HG03064 (cell line): Measurements from ENCODE around the gene HDAC7.

Source experiments
- ATAC-seq: cut with Tn5 transposase; IDR thresholded peaks from one replicate; pipeline ENCODE4 v1.9.1; 2021; ENCODE audit warnings: low read depth; ENCODE audit not compliant: unreplicated experiment

The HDAC7 gene

GRCh38 chr12:47819896-47820630 is at the start of gene HDAC7:
Gene HDAC7, minus strand, starts transcription at chr12:47819903. Its CDS starts 118 bp downstream, at chr12:47819785.
- no peak for ATAC-seq

GRCh38 chr12:47868552-47869031 is 48.9 kb upstream of the HDAC7 start:
- peak; percentile 64 for ATAC-seq

- ATAC-seq: peak; percentile 16
Measured at GRCh38 chr12:47868041-47868440, 48.3 kb upstream of the HDAC7 start.

DNA sequence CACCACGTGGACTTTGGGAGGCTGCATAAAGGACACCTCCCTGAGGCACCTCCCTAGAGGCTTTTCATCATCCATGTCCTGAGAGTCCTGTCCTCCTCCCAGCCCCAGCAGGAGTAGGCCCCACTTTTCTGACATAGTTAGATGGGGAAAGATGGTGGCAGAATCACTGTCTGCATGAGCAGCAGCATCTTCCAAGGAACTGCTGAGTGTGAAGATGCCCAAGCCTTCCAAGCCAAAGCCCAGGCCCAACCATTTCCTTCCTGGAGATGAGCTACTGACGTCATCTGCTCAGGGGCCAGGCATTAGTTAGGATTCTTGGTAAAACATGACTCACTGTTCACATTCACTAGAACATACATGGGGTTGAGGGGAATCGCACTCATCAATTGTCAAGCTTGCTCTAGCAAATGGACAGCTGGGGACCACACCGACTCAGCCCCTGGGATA is 47.8 kb upstream of the HDAC7 start:
- no peak for ATAC-seq

DNA sequence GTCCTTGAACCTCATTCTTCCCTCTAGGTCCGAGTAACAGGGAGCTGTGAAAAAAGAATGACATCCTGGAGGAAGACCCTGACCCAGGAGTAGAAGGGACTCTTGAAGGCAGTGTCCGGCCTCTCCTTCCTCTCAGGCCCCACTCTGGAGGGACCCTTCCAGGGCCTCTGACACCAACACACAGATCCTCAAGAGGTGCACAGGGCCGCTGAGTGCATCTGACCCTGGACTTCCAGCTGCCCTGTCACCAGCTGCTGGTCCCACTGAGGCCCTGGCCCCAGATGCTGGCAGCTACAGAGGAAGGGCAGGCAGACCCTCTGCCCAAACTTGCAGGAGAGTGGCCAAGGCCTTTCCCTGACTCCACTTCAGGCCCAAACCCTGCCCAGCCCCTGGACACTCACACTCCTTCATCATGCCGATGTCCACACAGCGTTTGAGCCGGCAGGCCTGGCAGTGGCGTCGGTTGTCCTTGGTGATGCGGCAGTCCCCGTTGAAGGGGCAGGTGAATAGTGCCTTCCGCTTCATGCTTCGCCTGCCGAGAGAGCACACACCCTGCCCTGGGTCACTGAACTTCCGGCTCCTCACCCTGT is 45.0 kb upstream of the HDAC7 start:
- ATAC-seq: no peak

DNA sequence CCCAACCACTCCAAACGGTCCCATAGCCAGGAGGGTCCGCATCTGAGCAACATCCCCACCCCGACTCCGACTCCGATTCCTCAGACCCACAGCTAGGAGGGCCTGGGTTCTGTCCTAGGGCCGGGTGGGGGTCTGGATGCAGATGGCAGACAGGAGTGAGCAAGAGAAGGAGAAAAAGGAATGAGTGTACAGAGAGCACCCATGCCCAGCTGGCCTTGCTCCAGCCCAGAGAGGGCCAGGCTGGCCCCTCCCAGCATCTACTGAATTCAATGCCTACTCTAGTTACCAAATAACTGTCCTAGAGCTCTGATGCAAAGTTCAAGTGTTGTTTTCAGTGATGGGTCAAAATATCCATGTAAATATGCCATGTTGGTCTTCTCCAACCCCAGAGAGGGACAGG is 44.3 kb upstream of the HDAC7 start:
- no peak for ATAC-seq

DNA sequence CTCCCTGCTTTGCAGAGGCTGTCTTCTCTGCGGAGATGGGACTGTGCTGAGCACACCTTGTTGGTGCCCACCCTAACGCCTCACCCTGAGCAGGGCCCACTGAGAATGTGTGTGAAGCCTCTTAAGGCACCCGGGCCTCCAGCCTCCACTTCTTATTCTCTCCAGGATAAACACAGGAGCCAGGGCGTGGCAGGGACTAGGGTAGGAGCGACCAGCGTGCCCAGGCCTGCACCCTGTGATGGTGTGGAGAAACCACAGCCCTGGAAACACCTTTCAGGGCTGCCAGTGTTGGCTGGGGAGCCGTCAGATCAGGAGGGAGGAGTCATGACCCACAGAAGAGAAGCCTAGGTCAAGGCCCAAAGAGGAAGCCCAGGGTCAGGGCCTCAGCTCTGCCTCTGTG is 43.8 kb upstream of the HDAC7 start:
- ATAC-seq: no peak

DNA sequence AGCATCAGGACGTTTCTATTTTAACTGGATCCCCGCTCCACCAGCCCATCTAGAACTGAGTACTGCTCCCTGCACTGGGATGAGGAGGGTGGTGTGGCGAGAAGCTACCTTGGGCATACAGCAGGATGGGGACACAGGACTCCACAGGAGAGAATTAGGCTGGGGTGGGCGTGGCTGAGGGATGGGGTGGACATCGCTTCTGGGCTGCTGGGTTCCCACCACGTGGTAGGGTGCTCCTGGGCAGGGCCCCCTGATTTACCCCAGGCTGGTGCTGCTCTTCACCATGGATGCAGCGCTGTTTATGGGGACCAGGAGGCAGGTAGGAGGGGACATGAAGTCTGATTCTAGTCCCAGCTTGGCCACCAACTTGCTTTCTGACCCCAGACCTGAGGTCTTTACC is 43.2 kb upstream of the HDAC7 start:
- ATAC-seq: no peak

- ATAC-seq: no peak
Measured at GRCh38 chr12:47862167-47862750, 42.6 kb upstream of the HDAC7 start.

DNA sequence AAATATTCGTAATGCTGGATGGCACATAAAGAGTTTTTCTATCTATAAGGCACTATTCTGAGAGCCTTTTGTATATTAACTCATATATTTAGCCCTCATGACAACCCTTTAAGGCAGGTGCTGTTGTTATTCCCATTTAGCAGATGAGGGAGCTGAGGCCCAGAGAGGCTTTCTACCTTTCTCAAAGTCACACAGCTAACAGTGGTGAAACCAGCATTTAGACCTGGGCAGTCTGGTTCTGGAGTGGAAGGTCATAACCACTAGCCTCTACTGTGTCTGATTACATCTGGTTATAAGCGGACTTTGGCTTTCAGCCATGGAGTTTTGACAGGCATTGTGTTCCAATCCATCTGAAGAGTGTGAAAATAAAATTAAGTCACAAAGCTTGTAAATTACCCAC is 41.2 kb upstream of the HDAC7 start:
- no peak for ATAC-seq

- ATAC-seq: no peak
Measured at GRCh38 chr12:47860279-47860841, 40.7 kb upstream of the HDAC7 start.

- ATAC-seq: no peak
Measured at GRCh38 chr12:47858511-47859266, 39.0 kb upstream of the HDAC7 start.

DNA sequence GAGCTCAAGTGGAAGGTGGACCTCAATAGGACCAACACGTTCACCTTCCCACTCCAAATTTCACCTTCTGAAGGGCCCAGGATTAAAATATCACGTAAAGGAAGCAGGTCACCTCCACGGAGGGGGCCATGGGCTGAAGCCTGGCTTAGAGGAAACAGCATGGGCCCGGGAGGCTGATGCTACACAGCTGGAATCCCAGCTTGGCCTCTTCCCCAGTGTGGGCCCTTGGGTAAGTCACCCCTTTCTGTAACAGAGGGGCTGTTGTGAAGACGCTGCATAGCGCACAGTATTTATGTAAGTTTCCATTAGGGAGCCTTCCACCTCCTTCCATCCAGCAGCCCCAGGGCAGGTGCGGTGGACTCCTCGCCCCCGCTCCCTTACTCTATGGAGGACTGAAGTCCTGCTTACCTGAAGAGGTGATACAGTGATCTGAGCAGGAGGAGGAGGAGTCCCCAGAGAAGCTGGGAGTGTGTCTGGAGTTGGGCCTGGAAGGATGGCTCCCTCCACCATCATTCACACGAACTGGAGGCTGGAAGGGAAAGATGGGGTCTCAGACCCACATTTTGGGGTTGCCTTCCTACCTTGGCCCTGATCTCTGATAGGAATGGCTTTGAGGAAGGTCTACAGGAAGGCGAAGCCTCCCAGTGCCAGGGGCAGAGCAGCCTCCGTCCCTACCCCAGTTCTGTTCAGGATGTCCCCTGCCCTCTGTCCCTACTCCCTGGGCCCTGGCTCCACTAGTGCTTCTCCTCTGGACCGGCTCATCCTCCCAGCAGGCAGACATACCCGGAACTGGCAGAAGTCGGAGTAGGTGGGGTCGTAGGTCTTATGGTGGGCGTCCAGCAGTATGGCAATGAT is 37.2 kb upstream of the HDAC7 start:
- no peak for ATAC-seq

- ATAC-seq: no peak
Measured at GRCh38 chr12:47856094-47856493, 36.4 kb upstream of the HDAC7 start.

GRCh38 chr12:47855502-47855901 is 35.8 kb upstream of the HDAC7 start:
- no peak for ATAC-seq

DNA sequence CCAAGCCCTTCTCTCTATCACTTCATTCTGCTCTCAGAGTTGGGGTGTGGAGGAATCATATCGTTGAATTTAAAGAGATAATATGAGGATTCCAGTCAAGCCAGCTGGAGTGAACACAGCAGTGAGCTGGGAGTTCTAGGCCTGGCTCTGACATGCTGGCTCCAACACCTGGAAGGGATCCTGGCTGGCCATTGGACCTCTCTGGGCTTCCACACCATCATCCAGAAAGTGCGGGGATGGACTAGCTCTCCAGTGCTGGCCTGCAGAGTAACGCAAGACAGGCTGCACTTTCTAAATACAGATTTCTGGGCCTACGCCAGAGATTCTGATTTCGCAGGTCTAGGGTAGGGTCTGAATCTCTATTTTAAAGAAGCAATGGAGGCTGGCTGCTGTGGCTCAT is 34.8 kb upstream of the HDAC7 start:
- no peak for ATAC-seq

- ATAC-seq: no peak
Measured at GRCh38 chr12:47852096-47852571, 32.4 kb upstream of the HDAC7 start.

DNA sequence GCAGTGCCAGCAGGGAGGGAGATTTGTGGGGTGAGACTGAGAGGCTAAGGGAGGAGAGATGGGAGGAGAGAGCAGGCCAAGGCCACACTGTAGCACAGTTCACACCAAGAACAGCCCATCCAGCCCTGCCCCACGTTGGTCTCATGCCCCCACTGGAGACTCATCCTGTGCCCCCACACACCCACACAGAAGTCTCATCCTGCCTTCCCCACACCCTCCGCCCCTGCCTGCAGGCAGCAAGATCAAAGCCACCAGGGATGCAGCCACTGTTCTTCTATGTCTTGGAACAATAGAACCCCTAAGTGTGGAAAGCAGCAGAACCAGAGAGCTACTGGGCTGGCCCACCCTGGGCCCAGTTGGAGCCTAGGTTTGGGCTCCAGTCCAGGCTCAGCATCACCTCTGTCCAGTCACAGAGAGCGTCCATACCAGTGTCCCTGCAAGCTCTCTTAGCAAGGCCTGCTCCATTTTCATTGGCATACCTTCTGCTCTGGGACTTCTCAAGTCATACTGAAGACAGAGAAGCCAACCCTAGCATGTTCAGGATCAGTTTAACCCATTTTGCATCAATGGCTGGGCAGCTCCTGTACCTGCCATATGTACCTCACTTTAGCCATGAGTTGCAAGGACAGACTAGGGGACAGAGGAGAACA is 31.7 kb upstream of the HDAC7 start:
- ATAC-seq: no peak
